ENCODE measurements around the gene CCDC102A. TPM values are rescaled to one million over a fixed set of nuclear protein-coding genes. Genes with fewer than 3 reads are reported as not detected.

Gene CCDC102A
- total and polyA plus RNA-seq, 8 donors = 1.7 to 14.5 (median 4.1) TPM; not detected in 1

DNA sequence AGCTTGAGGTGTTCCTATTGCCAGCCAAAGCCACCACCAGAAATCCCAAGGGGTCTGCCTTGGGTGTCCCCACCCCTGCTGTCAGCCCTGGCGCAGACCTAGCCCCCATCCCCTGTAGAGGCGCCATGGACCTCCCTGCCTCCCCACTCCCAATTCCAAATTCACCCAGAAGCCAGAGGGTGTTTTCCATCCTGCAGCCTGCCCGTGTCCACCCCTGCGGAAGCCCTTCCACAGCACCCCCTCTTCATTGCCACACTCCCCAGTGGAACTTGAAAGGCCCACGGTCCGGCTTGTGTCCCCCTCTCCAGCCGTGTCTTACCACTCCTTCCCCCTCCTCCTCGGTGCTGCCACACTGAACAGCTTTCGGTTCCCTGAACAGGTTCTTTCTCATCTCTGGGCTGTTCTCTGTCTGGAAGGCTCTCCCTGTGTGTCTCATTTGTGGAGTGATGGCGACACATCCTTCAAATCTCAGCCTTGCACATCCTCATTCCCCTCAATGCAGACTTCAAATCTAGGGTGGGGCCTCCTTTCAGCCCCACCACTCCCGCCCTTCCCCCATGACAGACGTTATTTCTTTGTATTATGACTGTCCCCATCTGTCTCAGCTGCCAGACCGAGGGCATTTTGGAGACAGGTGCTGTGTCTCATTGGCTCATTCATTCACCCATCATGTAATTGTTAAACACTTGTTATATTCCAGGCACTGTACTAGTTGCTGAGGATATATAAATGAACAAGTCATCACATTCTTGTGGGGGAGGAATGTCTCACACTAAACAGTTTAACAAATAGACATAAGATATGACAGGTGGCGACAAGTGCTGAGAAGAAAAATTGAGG is 42.4 kb upstream of the CCDC102A start:
- intact Hi-C loops (cut with DNase I; ENCODE audit: low total_unique reads) = loop anchor here (10.0 kb wide), 1 partner anchor 146 kb away; no protein-coding TSS in a partner anchor
- Histone ChIP-seq H3K4me1 (peaks cover 0 to 12% (median 7%) of the 10 kb centered on the region in 4 donors), H3K9me3 (no peaks in the 10 kb centered on the region), H3K27ac (peak overlapping the region in 2 of 5 donors; percentile 5 to 23), H3K36me3 (no peaks in the 10 kb centered on the region), H3K27me3 (peaks cover 0 to 33% (median 0%) of the 10 kb centered on the region in 3 donors), H3K4me3 (no peak overlapping the region)
- 74 to 82% (median 81%) methylated on average over 14 of the region's 14 CpGs for WGBS, 5 donors
- TF ChIP-seq, protein P1, sequence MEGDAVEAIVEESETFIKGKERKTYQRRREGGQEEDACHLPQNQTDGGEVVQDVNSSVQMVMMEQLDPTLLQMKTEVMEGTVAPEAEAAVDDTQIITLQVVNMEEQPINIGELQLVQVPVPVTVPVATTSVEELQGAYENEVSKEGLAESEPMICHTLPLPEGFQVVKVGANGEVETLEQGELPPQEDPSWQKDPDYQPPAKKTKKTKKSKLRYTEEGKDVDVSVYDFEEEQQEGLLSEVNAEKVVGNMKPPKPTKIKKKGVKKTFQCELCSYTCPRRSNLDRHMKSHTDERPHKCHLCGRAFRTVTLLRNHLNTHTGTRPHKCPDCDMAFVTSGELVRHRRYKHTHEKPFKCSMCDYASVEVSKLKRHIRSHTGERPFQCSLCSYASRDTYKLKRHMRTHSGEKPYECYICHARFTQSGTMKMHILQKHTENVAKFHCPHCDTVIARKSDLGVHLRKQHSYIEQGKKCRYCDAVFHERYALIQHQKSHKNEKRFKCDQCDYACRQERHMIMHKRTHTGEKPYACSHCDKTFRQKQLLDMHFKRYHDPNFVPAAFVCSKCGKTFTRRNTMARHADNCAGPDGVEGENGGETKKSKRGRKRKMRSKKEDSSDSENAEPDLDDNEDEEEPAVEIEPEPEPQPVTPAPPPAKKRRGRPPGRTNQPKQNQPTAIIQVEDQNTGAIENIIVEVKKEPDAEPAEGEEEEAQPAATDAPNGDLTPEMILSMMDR (IDR thresholded peaks at IDR 0.05) = no peak
- TF ChIP-seq EP300 (IDR thresholded peaks at IDR 0.05) = no peak
- DNase-seq = no peak

DNA sequence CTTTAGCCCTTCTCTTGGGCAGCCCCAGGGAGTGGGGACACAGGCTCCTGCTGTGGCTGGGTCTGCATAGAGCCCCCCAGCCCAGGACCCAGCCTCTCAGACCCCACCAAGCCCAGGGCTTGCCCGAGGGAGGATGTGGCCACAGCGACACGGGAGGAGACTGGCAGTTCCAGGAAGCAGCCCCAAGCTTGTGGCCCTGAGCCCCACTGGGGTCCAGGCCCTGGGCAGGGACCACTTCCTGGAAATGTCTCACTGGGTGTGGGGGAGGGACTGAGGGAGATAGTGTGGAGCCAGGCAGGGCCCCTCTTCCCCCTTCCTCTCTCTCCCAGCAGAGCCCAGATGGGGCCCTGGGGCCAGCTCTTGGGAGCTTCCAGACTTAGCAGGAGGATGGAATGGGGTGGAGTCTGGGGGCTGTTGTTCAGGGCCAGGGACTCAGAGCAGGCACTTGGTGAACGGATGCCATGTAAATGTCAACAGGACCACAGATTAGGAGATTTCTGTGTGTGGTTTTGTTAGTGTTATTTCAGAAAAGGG is 41.4 kb upstream of the CCDC102A start:
- peak in 1 of 2 donors; percentile 40 for DNase-seq
- WGBS, 5 donors = 0 to 59% (median 36%) methylated on average over 1 to 4 of the region's 4 CpGs

DNA sequence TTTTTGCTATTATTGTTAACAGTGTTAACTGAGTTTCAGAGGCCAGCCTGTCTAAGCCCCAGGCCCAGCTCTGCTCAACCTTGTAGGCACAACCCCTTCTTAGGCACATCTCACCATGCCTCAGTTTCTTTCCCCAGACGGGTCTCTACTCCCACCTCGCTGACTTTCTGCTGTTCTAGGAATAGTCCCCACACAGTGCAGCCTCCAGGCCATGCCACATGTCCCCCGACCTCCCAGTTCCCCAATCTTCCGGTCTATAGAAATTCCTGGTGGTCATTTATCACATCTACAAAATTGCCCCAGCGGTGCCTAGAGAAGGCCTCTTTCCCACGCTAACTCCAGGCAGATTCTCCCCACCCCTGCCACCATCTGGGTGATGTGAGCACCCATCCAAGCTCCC is 40.8 kb upstream of the CCDC102A start:
- DNase-seq = no peak
- Histone ChIP-seq H3K36me3 (no peaks in the 10 kb centered on the region), H3K27me3 (peaks cover 0 to 33% (median 0%) of the 10 kb centered on the region in 3 donors), H3K4me3 (no peak overlapping the region), H3K27ac (peak overlapping the region in 3 of 5 donors; percentile 2 to 55 (median 5)), H3K4me1 (peaks cover 0 to 12% (median 7%) of the 10 kb centered on the region in 4 donors), H3K9me3 (no peaks in the 10 kb centered on the region)
- intact Hi-C loops (cut with DNase I; ENCODE audit: low total_unique reads) = loop anchor here (10.0 kb wide), 1 partner anchor 148 kb away; no protein-coding TSS in a partner anchor
- 78 to 93% (median 89%) methylated on average over 6 of the region's 6 CpGs for WGBS, 5 donors
- no peak for TF ChIP-seq POLR2A (IDR thresholded peaks at IDR 0.05)
- TF ChIP-seq, protein P1 (IDR thresholded peaks at IDR 0.05) = no peak
- TF ChIP-seq EP300 (IDR thresholded peaks at IDR 0.05) = no peak
- TF ChIP-seq POLR2AphosphoS5 (IDR thresholded peaks at IDR 0.05) = no peak

More for the DNA sequence above, 41.4 kb upstream of the CCDC102A start:
- no peaks in the 10 kb centered on the region for H3K9me3 ChIP-seq
- no peak overlapping the region for H3K4me3 ChIP-seq
- H3K36me3 ChIP-seq = no peaks in the 10 kb centered on the region
- intact Hi-C loops (cut with DNase I; ENCODE audit: low total_unique reads) = loop anchor here (10.0 kb wide), 1 partner anchor 147 kb away; no protein-coding TSS in a partner anchor
- H3K27me3 ChIP-seq = peaks cover 0 to 33% (median 0%) of the 10 kb centered on the region in 3 donors
- TF ChIP-seq EP300 (IDR thresholded peaks at IDR 0.05) = no peak
- TF ChIP-seq POLR2A (IDR thresholded peaks at IDR 0.05) = no peak
- TF ChIP-seq, protein P1 (IDR thresholded peaks at IDR 0.05) = no peak
- TF ChIP-seq POLR2AphosphoS5 (IDR thresholded peaks at IDR 0.05) = no peak
- H3K4me1 ChIP-seq = peaks cover 0 to 12% (median 7%) of the 10 kb centered on the region in 4 donors
- peak overlapping the region in 3 of 5 donors; percentile 2 to 55 (median 5) for H3K27ac ChIP-seq

DNA sequence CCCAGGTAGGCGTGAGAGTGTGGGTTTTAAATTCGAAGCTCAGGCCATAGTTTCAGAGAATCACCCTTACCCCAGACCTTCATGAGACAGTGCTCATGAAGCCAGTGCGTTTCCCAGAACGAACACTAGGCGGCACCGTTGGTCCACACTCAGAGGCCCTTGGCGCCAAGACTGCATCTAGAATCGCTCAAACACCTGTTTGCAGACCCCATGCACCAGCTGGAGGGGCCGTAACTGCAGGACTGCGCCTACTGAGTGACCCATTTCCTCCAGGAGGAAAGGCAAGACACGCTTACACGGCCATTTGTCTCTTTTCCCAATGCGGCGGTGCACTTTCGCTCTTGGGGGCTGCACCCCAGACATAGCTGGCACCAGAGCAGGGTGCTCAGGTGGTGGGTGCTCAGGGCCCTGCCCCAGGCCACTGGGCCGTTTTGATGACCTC is 40.1 kb upstream of the CCDC102A start:
- Histone ChIP-seq H3K4me3 (no peak overlapping the region), H3K36me3 (no peaks in the 10 kb centered on the region), H3K27ac (peak overlapping the region in 1 of 5 donors; percentile 20), H3K9me3 (no peaks in the 10 kb centered on the region), H3K27me3 (peaks cover 0 to 33% (median 0%) of the 10 kb centered on the region in 3 donors), H3K4me1 (peaks cover 0 to 12% (median 4%) of the 10 kb centered on the region in 4 donors)
- intact Hi-C loops (cut with DNase I; ENCODE audit: low total_unique reads) = loop anchor here (10.0 kb wide), 1 partner anchor 148 kb away; no protein-coding TSS in a partner anchor
- 20 to 24% (median 23%) methylated on average over 16 of the region's 16 CpGs for whole genome bisulfite sequencing, 5 donors
- TF ChIP-seq, protein P1 (IDR thresholded peaks at IDR 0.05) = peak in 5 of 7 experiments; percentile 83 to 92 (median 88)
- TF ChIP-seq POLR2AphosphoS5 (IDR thresholded peaks at IDR 0.05) = no peak
- peak; percentile 87 to 92 for DNase-seq
